GM18502 (cell line): Measurements from ENCODE around the gene IER3.

Source experiments
- ATAC-seq: cut with Tn5 transposase; IDR thresholded peaks from one replicate; pipeline ENCODE4 v1.9.1; 2021; ENCODE audit warnings: mild to moderate bottlenecking; ENCODE audit not compliant: unreplicated experiment, poor library complexity

IER3 gene

GRCh38 chr6:30749554-30750378 lies 5.4 kb upstream of the IER3 start:
- no peak for ATAC-seq

- no peak for ATAC-seq
Measured at GRCh38 chr6:30748851-30749540, 4.6 kb upstream of the IER3 start.

- ATAC-seq = no peak
Measured at GRCh38 chr6:30747902-30748769, 3.8 kb upstream of the IER3 start.

GRCh38 chr6:30747300-30747687 lies 2.9 kb upstream of the IER3 start:
- ATAC-seq = no peak

- ATAC-seq = no peak
Measured at GRCh38 chr6:30743099-30744053, 971 bp downstream of the IER3 start.

GRCh38 chr6:30742316-30743098 lies 1.8 kb downstream of the IER3 start, which contains the start of gene FLOT1:
TSS of gene FLOT1 (minus strand) at chr6:30742687. CDS start at chr6:30742189, 498 bp downstream.
- ATAC-seq = peak; percentile 78

- no peak for ATAC-seq
Measured at GRCh38 chr6:30741789-30742315, 2.5 kb downstream of the IER3 start.

- no peak for ATAC-seq
Measured at GRCh38 chr6:30741063-30741779, 3.1 kb downstream of the IER3 start.

GRCh38 chr6:30740540-30740870 lies 3.8 kb downstream of the IER3 start:
- ATAC-seq = no peak

- ATAC-seq = no peak
Measured at GRCh38 chr6:30738532-30738931, 5.8 kb downstream of the IER3 start.

- ATAC-seq = peak; percentile 45
Measured at GRCh38 chr6:30735668-30736314, 8.6 kb downstream of the IER3 start.

GRCh38 chr6:30732237-30732943 lies 12.0 kb downstream of the IER3 start:
- ATAC-seq = no peak

- peak; percentile 65 for ATAC-seq
Measured at GRCh38 chr6:30730601-30731435, 13.5 kb downstream of the IER3 start.

GRCh38 chr6:30727920-30728553 lies 16.3 kb downstream of the IER3 start:
- no peak for ATAC-seq

GRCh38 chr6:30726506-30727413 lies 17.6 kb downstream of the IER3 start:
- no peak for ATAC-seq
